ENCODE measurements around the gene ZCCHC24.

ZCCHC24 gene

GRCh38 chr10:79360499-79361342, 84.7 kb downstream of the ZCCHC24 start:
- DNase-seq (no peak), ATAC-seq (no peak)

GRCh38 chr10:79359816-79360498, 85.5 kb downstream of the ZCCHC24 start:
- no peak for ATAC-seq

DNA sequence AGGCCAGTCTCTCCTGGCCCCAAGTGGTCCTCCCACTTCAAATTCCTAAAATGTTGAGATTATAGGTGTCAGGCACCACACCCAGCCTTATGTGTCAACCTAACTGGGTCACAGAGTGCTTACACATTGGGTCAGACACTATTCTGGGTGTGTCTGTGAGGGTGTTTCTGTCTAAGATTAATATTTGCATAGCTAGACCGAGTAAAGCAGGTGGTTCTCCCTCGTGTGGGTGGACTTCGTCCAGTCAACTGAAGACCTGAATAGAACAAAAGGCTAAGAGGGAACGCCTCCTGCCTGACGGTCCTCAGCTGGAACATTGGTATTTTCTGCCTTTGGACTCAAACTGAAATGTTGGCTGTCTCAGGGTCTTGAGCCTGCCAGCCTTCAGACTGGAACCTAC, 86.6 kb downstream of the ZCCHC24 start:
- no peak for ATAC-seq

More at GRCh38 chr10:79359816-79360498, 85.5 kb downstream of the ZCCHC24 start:
- no peak for DNase-seq

DNA sequence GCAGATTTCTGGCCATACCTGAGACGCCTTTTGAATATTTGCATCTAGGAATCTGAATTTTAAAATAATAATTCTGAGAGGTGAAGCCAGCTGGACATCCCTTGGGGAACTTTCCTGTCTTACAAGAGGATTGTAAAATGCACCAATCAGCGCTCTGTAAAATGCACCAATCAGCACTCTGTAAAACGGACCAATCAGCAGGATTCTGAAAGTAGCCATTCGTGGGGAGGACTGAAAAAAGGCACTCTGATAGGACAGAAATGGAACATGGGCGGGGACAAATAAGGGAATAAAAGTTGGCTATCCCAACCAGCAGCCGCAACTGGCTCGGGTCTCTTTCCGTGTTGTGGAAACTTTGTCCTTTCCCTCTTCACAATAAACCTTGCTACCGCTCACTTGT, 88.2 kb downstream of the ZCCHC24 start:
- no peak for ATAC-seq

More for the DNA sequence above, 86.6 kb downstream of the ZCCHC24 start:
- no peak for DNase-seq

GRCh38 chr10:79356104-79356503, 89.3 kb downstream of the ZCCHC24 start:
- DNase-seq (no peak), ATAC-seq (peak; percentile 25)

More for the DNA sequence above, 88.2 kb downstream of the ZCCHC24 start:
- DNase-seq, result no peak

- DNase-seq (no peak), ATAC-seq (no peak)
These were observed 89.9 kb downstream of the ZCCHC24 start for GRCh38 chr10:79355420-79356017.

DNA sequence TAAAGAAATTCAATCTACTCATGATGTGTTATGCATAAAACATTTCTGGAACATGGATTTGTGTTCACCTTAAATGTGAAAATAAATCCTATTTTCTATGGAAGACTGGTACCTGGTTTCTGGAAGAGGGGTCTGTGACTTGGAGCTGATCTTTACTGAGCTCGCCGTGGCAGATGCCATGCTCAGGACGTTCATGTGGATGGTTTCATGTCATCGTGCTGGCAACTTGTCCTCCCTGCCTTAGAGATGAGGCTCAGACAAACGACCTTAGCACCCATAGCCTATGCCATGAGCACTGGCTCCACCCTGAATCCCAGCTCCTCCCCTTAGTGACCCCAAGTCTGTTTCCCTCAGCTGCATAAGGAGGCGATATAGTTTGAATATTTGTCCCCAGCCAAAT, 90.8 kb downstream of the ZCCHC24 start:
- ATAC-seq, result no peak
- no peak for DNase-seq

GRCh38 chr10:79354141-79354540, 91.3 kb downstream of the ZCCHC24 start:
- ATAC-seq, result no peak

GRCh38 chr10:79353726-79354125, 91.7 kb downstream of the ZCCHC24 start:
- no peak for DNase-seq
- ATAC-seq, result no peak

More at GRCh38 chr10:79354141-79354540, 91.3 kb downstream of the ZCCHC24 start:
- no peak for DNase-seq

DNA sequence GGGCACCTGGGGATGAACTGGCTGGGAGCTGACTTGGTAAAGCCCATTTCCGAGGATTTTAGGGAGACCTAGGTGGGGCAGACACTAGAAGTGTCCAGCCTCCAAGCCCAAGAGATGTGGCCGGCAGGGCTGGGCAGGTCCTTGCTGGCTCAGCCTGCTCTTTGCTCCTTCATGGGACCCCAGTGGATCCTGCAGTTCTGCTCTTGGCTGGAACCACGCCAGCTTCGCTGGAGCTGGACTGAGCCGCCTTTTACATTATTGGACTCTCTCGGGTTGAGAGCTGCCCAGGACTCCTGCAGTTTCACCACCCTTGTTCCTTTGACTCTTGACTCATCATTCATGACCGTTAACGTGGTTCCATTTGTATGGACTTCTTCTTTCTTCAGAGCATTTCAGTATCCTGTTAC, 92.4 kb downstream of the ZCCHC24 start:
- no peak for ATAC-seq
- DNase-seq, result no peak

GRCh38 chr10:79352035-79352877, 93.2 kb downstream of the ZCCHC24 start:
- DNase-seq, result no peak
- no peak for ATAC-seq

GRCh38 chr10:79351332-79351731, 94.1 kb downstream of the ZCCHC24 start:
- ATAC-seq, result no peak
- no peak for DNase-seq

DNA sequence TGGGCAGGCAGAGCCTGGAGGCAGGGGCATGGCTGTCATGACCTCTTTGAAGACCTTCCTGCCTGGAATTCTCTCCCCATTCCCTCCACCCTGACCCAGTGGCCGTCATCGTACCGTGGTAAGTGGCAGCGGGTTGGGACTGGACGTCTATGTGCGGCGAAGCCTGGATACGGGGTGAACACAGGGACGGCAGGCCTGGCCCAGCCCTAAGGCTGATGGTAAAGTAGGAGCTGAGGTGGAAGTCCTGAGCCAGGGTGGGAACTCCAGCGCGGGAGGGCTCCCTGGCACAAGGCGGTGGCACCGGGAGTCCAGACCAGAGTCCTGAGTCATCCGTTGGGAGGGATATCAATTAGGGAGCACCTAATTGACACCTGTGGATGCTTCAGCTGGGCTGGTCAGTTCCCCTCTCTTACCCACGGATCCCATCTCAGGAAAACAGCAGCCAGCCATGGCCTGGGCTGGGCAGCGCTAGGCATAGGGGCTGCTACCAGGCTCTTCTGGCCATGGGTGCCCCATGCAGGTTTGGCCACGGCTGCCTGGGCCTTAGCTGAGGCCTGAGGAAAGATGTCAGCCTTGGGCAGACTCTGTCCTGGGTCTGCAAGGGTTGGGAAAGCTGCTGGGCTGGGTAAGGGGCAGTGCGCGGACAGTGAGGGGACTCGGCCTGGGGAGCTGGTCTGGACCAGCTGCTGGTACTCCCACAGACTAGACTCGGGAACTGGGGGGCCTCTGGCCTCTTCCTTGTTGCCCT, 94.8 kb downstream of the ZCCHC24 start:
- DNase-seq, result no peak
- no peak for ATAC-seq

DNA sequence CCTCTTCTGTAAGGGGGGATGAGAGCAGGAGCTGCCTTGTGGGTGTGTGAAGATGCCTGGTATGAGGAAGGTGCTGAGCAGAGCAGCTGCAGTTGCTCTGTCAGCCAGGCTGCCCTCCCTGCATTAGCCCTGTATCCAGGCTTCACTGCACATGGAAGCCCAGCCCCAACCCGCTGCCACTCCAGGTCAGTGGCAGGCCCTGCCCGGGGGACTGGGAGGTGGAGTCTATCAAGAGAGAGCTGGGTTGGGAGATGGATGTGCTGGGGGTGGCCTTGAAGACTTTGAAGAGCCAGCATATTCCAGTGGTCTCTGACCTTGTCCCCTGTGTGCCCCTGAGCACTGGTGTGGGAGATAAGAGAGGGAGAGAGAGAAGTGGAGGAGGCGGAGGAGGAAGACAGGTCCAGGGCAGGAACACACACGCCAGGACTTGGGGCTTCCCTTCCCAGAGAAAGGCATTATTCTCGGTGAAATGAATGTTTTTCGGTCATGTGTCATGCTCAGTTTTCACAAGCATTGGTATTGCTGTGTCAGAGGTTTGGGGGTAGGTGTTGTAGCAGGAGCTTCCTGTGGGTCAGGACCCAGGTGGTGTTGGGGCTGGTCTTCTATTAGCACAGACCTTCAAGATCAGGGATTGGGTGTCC, 95.5 kb downstream of the ZCCHC24 start:
- ATAC-seq, result no peak
- DNase-seq, result no peak

- DNase-seq (no peak), ATAC-seq (no peak)
These were observed 96.3 kb downstream of the ZCCHC24 start for GRCh38 chr10:79349072-79349491.

- ATAC-seq (no peak), DNase-seq (no peak)
These were observed 96.8 kb downstream of the ZCCHC24 start for GRCh38 chr10:79348640-79348988.

GRCh38 chr10:79347894-79348639, 97.4 kb downstream of the ZCCHC24 start:
- ATAC-seq, result peak; percentile 59

GRCh38 chr10:79347226-79347893, 98.1 kb downstream of the ZCCHC24 start, which contains the start of gene PPIF:
Gene PPIF, plus strand, starts transcription at chr10:79347469. Its CDS starts 80 bp downstream, at chr10:79347549.
- DNase-seq (peak; percentile 97), ATAC-seq (peak; percentile 92)

More at GRCh38 chr10:79347894-79348639, 97.4 kb downstream of the ZCCHC24 start:
- peak; percentile 83 for DNase-seq
